Measurements from ENCODE around the gene FIP1L1.

GRCh38 chr4:53365121-53365485 is 12.3 kb upstream of the FIP1L1 start:
- TF ChIP-seq CTCF (IDR thresholded peaks at IDR 0.05) (no peak), POLR2A (IDR thresholded peaks at IDR 0.05) (no peak)
